Naive thymus-derived CD4-positive, alpha-beta T cell (primary cell): ENCODE results near the gene RRAD. TPM values are rescaled to one million over a fixed set of nuclear protein-coding genes. Genes with fewer than 3 reads are reported as not detected.
"Not testable (repeated sequence)": the region's sequence is repeated elsewhere in the genome, so short reads cannot be mapped to it uniquely, and the experiment has no call there.

Source experiments
- ATAC-seq: fragments of 150-1000 bp; cut with Tn5 transposase; 2 replicates; pipeline ENCODE4 v1.10.0; 2021; ENCODE audit warnings: mild to moderate bottlenecking, moderate library complexity
- CTCF ChIA-PET: fragments of 350-600 bp; sonication (Branson Sonifier 250); formaldehyde crosslinking; loops from one replicate; lab custom pipeline; 2021; ENCODE audit warnings: antibody characterized with exemption; lab: Charles Lee
- POLR2A ChIA-PET: fragments of 350-600 bp; sonication (Branson Sonifier 250); formaldehyde crosslinking; loops from one replicate; lab custom pipeline; 2021; ENCODE audit warnings: antibody characterized with exemption, inconsistent platforms; lab: Charles Lee
- DNase-seq, 9 donors: peaks; one replicate each; pipeline versions ENCODE4 v3.0.0 to v3.0.0-alpha.2; 2020 to 2022; ENCODE audit warnings: mixed read lengths in 1 of 9
- H3K27ac ChIP-seq: one replicate; pipeline ENCODE4 v1.7.0; 2013; ENCODE audit warnings: mild to moderate bottlenecking, low read depth, low read length, moderate library complexity
- H3K27me3 ChIP-seq, 2 donors: one replicate each; pipeline ENCODE4 v1.7.0; 2013; ENCODE audit warnings: low read length in 2 of 2, mild to moderate bottlenecking in 2 of 2, moderate library complexity in 2 of 2; ENCODE audit not compliant: control insufficient read depth in 2 of 2, insufficient read depth in 2 of 2
- H3K36me3 ChIP-seq, 3 experiments: 1 replicate in 2 of 3; 2 replicates in 1 of 3; pipeline ENCODE4 v1.7.0; 2013; ENCODE audit warnings: low read length in 3 of 3, mild to moderate bottlenecking in 3 of 3, moderate library complexity in 1 of 3; ENCODE audit not compliant: insufficient read depth in 3 of 3, control insufficient read depth in 2 of 3
- H3K4me1 ChIP-seq, 2 donors: one replicate each; pipeline ENCODE4 v1.7.0; 2013; ENCODE audit warnings: low read length in 2 of 2, mild to moderate bottlenecking in 2 of 2, moderate library complexity in 1 of 2; ENCODE audit not compliant: control insufficient read depth in 2 of 2, insufficient read depth in 2 of 2
- H3K4me3 ChIP-seq: 2 replicates; pipeline ENCODE4 v1.7.0; 2013; ENCODE audit warnings: mild to moderate bottlenecking, low read length
- H3K9me3 ChIP-seq, 3 experiments: 1 replicate in 2 of 3; 2 replicates in 1 of 3; pipeline ENCODE4 v1.7.0; 2013; ENCODE audit warnings: low read length in 3 of 3; ENCODE audit not compliant: control insufficient read depth in 2 of 3
- H3K27ac Mint-ChIP-seq, 9 donors: one replicate each; pipeline ENCODE4 v1.8.0; 2020 to 2022; ENCODE audit warnings: mixed read lengths in 9 of 9, mild to moderate bottlenecking in 8 of 9, moderate library complexity in 5 of 9, inconsistent platforms in 2 of 9
- H3K27me3 Mint-ChIP-seq, 5 donors: one replicate each; pipeline ENCODE4 v1.8.0; 2021 to 2022; ENCODE audit warnings: mixed read lengths in 5 of 5, mild to moderate bottlenecking in 1 of 5
- H3K36me3 Mint-ChIP-seq, 5 donors: one replicate each; pipeline ENCODE4 v1.8.0; 2020 to 2022; ENCODE audit warnings: mixed read lengths in 5 of 5, mild to moderate bottlenecking in 3 of 5, inconsistent platforms in 1 of 5
- H3K4me1 Mint-ChIP-seq, 7 donors: one replicate each; pipeline ENCODE4 v1.8.0; 2020 to 2022; ENCODE audit warnings: mixed read lengths in 7 of 7, mild to moderate bottlenecking in 3 of 7, inconsistent platforms in 1 of 7
- H3K4me3 Mint-ChIP-seq, 10 donors: one replicate each; pipeline ENCODE4 v1.8.0; 2020 to 2022; ENCODE audit warnings: mild to moderate bottlenecking in 10 of 10, mixed read lengths in 10 of 10, moderate library complexity in 6 of 10, inconsistent platforms in 2 of 10
- H3K9me3 Mint-ChIP-seq, 11 donors: one replicate each; pipeline ENCODE4 v1.8.0; 2020 to 2022; ENCODE audit warnings: mixed read lengths in 11 of 11, mild to moderate bottlenecking in 4 of 11, inconsistent platforms in 1 of 11, moderate library complexity in 1 of 11
- intact Hi-C, 2 donors: fragments of 100-400 bp; cut with micrococcal nuclease; formaldehyde crosslinking; loops; one replicate each; pipeline ENCODE4 v1.15.1; 2023
- polyA plus RNA-seq, 2 donors: library from polyadenylated mRNA; unstranded; fragments of 300-500 nt; fragmentation: Illumina TruSeq; gene quantifications; one replicate each; pipeline ENCODE4 v1.2.3, GENCODE V29; 2021
- total RNA-seq, 6 experiments: library from RNA in 5 of 6; stranded (reverse) in 5 of 6; gene quantifications; 1 replicate in 5 of 6; 2 replicates in 1 of 6; pipeline ENCODE4 v1.2.3 and lab custom pipeline; 2021 to 2026

Gene RRAD
- total and polyA plus RNA-seq, 7 experiments from 2014 or later, result 0.24 to 1.6 (median 0.88) TPM; not detected in 2

DNA sequence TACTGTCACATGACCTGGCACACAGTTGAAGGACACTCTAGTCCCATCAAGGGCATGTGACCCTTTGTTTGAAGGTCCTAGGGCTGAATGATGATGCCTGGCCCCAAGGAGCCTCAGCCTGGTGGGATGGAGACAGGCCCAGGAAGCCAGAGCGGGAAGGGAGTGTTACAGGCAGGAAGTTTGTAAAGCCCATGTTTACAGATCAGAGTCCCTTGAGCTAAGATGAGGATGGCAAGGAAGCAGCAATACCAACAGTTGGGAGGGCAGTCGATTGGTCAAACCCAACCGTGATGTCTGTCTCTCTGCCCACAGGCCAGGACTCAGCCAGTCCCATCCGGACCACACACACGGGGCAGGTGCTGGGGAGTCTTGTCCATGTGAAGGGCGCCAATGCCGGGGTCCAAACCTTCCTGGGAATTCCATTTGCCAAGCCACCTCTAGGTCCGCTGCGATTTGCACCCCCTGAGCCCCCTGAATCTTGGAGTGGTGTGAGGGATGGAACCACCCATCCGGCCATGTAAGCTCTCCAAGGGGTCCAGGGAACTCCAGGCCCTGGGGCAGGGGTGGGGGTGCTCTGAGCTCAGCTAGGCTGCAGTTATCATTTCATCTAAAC lies 12.5 kb upstream of the RRAD start:
- Mint-ChIP-seq H3K27ac (peak overlapping the region in 4 of 9 donors; percentile 11 to 70 (median 60)), H3K4me3 (peak overlapping the region in 6 of 10 donors; percentile 17 to 98 (median 54)), H3K4me1 (peaks cover 27 to 51% (median 42%) of the 10 kb centered on the region in 7 donors), H3K27me3 (no peaks in the 10 kb centered on the region), H3K9me3 (peaks cover 0 to 8% (median 0%) of the 10 kb centered on the region in 11 donors), H3K36me3 (peaks cover 4 to 27% (median 8%) of the 10 kb centered on the region in 5 donors)
- Histone ChIP-seq H3K27ac (no peak overlapping the region), H3K27me3 (no peaks in the 10 kb centered on the region), H3K36me3 (peaks cover 0 to 54% (median 7%) of the 10 kb centered on the region in 3 experiments), H3K4me1 (peaks cover 21 to 23% of the 10 kb centered on the region in 2 donors), H3K9me3 (no peaks in the 10 kb centered on the region), H3K4me3 (no peak overlapping the region)
- CTCF ChIA-PET, result no interaction called here
- ATAC-seq (no peak), DNase-seq (no peak)
- intact Hi-C loops, result loop anchor here in 1 of 2 donors (10.0 kb wide), 1 partner anchor 1907 kb away; the partner anchor contains the start of gene TANGO6
- POLR2A ChIA-PET, result no interaction called here

DNA sequence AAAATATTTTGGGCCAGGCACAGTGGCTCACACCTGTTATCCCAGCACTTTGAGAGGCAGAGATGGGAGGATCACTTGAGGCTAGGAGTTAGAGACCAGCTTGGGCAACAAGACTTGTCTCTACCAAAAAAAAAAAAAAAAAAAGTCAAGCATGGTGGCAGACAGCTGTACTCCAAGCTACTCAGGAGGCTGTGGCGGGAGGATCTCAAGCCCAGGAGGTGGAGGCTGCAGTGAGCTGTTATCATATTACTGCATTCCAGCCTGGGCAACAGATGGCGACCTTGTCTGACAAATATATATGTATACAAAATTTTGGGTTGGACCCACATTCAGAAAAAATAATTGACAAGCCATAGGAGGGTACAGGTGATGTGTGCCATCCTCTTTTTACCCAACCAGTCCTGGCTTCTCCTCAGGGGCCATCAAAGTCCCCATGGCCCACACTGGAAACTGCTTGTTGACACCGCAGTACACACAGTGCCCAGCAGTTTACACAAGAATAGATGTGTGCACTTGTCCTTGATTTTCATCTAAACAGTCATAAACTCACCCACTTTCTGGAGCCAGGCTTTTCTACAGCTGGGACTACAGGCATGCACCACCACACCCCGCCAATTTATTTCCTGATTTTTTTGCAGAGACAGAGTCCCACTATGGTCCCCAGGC lies 11.7 kb upstream of the RRAD start:
- intact Hi-C loops, result loop anchor here in 1 of 2 donors (10.0 kb wide), 1 partner anchor 1908 kb away; the partner anchor contains the start of gene TANGO6
- Mint-ChIP-seq H3K27me3 (no peaks in the 10 kb centered on the region), H3K4me3 (peak overlapping the region; percentile 12 to 99 (median 97)), H3K36me3 (peaks cover under 1 to 23% (median 6%) of the 10 kb centered on the region in 5 donors), H3K27ac (peak overlapping the region; percentile 9 to 98 (median 72)), H3K9me3 (peaks cover 0 to 8% (median 0%) of the 10 kb centered on the region in 11 donors), H3K4me1 (peaks cover 35 to 59% (median 51%) of the 10 kb centered on the region in 7 donors)
- Histone ChIP-seq H3K4me1 (peaks cover 24 to 31% of the 10 kb centered on the region in 2 donors), H3K27ac (peak overlapping the region; percentile 97), H3K36me3 (peaks cover 0 to 51% (median 7%) of the 10 kb centered on the region in 3 experiments), H3K27me3 (no peaks in the 10 kb centered on the region), H3K9me3 (no peaks in the 10 kb centered on the region), H3K4me3 (no peak overlapping the region)
- DNase-seq, result no peak
- ChIA-PET POLR2A (interaction anchor here (0.9 kb wide), 1 partner anchor 234 kb away, joined by 3 read pairs; no protein-coding TSS in a partner anchor), CTCF (interaction anchor here (1.0 kb wide), 1 partner anchor 64 kb away, joined by 3 read pairs; no protein-coding TSS in a partner anchor)
- ATAC-seq, result no peak

DNA sequence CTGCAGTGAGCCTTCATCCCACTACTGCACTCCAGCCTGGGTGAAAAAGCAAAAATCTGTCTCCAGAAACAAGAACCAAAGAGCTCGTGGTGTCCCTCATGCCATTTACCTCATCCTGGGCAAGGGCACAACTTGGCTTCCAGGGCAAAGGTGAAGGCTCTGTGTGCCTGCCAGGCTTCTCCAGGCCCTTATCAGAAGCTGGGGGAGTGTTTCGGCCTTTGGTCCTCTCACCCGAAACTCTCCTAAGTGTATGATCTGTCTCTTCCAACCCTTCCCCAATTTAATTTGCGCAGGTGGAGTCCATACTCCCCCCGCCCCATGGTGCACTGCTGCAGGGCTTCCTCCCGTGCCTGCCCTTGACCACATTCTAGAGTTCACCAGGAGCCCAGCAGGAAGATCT lies 11.1 kb upstream of the RRAD start:
- peaks cover 0 to 51% (median 7%) of the 10 kb centered on the region in 3 experiments for H3K36me3 ChIP-seq
- peaks cover 0 to 25% (median 6%) of the 10 kb centered on the region in 5 donors for H3K36me3 Mint-ChIP-seq
- H3K4me1 ChIP-seq, result peaks cover 24 to 35% of the 10 kb centered on the region in 2 donors

DNA sequence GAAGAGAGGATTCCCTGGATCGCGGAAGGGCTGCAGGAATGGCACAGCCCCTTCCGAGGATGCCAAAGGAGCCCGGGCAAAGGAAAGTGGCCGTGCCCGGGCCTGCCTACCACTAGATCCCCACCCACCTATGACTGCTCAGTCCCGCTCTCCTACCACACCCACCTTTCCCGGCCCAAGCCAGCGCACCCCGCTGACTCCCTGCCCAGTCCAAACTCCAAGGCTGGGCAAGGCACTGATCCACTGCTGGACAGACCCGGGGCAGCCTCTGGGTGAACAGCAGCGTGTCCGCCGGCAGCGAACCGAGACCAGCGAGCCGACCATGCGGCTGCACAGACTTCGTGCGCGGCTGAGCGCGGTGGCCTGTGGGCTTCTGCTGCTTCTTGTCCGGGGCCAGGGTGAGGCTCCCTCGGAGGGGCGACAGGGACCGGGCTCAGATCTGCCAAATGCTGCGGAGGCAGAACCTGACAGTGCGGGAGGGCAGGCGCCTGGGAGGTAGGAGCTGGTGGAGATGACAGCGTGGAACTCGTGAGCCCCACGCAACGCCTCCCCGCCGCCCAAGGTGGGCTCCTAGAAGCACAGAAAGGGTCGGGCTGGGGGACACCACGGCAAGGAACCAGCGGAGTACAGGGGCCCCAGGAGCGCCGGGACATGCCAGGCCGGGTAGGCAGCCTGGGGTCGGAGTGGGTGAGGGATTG lies 10.1 kb upstream of the RRAD start, which contains the start of gene CES2:
Gene CES2, plus strand, starts transcription at position 203 of the 698 bp plus-strand sequence. Its CDS starts 120 bp downstream, at position 323.
- Histone ChIP-seq H3K27ac (peak within 1 kb of the TSS; percentile 97), H3K36me3 (peaks cover 0 to 44% (median 3%) of the 10 kb centered on the region in 3 experiments), H3K4me1 (peaks cover 24 to 35% of the 10 kb centered on the region in 2 donors), H3K4me3 (peak within 1 kb of the TSS; percentile 96), H3K27me3 (no peaks in the 10 kb centered on the region), H3K9me3 (no peaks in the 10 kb centered on the region)
- POLR2A ChIA-PET, result interaction anchor here (2.4 kb wide), 1 partner anchor 105 kb away, joined by 7 read pairs; the partner anchor contains the start of gene NAE1
- Mint-ChIP-seq H3K36me3 (peaks cover 0 to 25% (median 6%) of the 10 kb centered on the region in 5 donors), H3K4me1 (peaks cover 38 to 63% (median 54%) of the 10 kb centered on the region in 7 donors), H3K27me3 (no peaks in the 10 kb centered on the region), H3K9me3 (peaks cover 0 to 8% (median 0%) of the 10 kb centered on the region in 11 donors), H3K27ac (peak within 1 kb of the TSS; percentile 96 to 99 (median 98)), H3K4me3 (peak within 1 kb of the TSS; percentile 91 to 99 (median 98))
- no peak for ATAC-seq
- no peak for DNase-seq
- CTCF ChIA-PET, result no interaction called here
- intact Hi-C loops, result loop anchor here in 1 of 2 donors (10.0 kb wide), 1 partner anchor 1909 kb away; the partner anchor contains the start of gene TANGO6

More for the DNA sequence above, 11.1 kb upstream of the RRAD start:
- Mint-ChIP-seq H3K27me3 (no peaks in the 10 kb centered on the region), H3K4me3 (peak overlapping the region; percentile 23 to 99 (median 97)), H3K9me3 (peaks cover 0 to 8% (median 0%) of the 10 kb centered on the region in 11 donors), H3K4me1 (peaks cover 38 to 63% (median 54%) of the 10 kb centered on the region in 7 donors), H3K27ac (peak overlapping the region; percentile 25 to 98 (median 72))
- no peak overlapping the region for H3K4me3 ChIP-seq
- CTCF ChIA-PET, result interaction anchor here (1.0 kb wide), 1 partner anchor 64 kb away, joined by 3 read pairs; no protein-coding TSS in a partner anchor
- H3K9me3 ChIP-seq, result no peaks in the 10 kb centered on the region
- no peak for DNase-seq
- POLR2A ChIA-PET, result interaction anchor here (0.9 kb wide), 1 partner anchor 235 kb away, joined by 3 read pairs; no protein-coding TSS in a partner anchor
- intact Hi-C loops, result loop anchor here in 1 of 2 donors (10.0 kb wide), 1 partner anchor 1908 kb away; the partner anchor contains the start of gene TANGO6
- peak overlapping the region; percentile 97 for H3K27ac ChIP-seq
- H3K27me3 ChIP-seq, result no peaks in the 10 kb centered on the region
- ATAC-seq, result no peak

DNA sequence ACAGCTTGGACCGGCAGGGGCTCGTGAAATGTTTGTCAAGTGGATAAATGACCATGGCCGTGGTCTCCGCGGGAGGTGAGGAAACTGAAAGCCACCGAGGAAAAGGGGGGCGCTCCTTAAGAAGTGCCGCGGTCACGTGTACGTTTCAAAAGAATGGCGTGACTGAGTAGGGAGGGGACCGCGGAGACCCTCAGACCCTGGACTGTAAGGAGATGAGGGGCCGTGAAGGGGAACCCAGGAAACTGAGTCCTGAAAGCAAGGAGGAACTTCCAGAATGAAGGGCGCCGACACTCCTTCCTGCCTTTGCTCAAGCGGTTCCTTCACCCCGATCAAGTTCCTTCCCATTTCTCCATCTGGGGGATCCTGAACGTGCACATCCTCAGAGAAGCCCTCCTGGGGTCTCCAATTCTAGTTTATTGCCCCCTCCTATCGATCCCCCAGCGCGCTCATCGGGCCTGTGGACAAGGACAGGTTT lies 9.5 kb upstream of the RRAD start:
- H3K27ac ChIP-seq, result peak overlapping the region; percentile 97
- H3K4me1 ChIP-seq, result peaks cover 24 to 35% of the 10 kb centered on the region in 2 donors
- peaks cover 0 to 38% (median 3%) of the 10 kb centered on the region in 3 experiments for H3K36me3 ChIP-seq
- H3K27me3 ChIP-seq, ATAC-seq, H3K9me3 ChIP-seq, DNase-seq, H3K27me3 Mint-ChIP-seq, CTCF ChIA-PET, H3K9me3 Mint-ChIP-seq: not testable (repeated sequence)
- POLR2A ChIA-PET, result interaction anchor here (2.4 kb wide), 1 partner anchor 104 kb away, joined by 7 read pairs; the partner anchor contains the start of gene NAE1
- peaks cover 0 to 24% (median 6%) of the 10 kb centered on the region in 5 donors for H3K36me3 Mint-ChIP-seq
- H3K27ac Mint-ChIP-seq, result peak overlapping the region; percentile 96 to 99 (median 98)
- peak overlapping the region; percentile 96 for H3K4me3 ChIP-seq
- H3K4me1 Mint-ChIP-seq, result peaks cover 38 to 63% (median 54%) of the 10 kb centered on the region in 7 donors
- intact Hi-C loops, result loop anchor here (1.0 to 10.0 kb wide), 10 partner anchors 12 to 1910 kb away; partner anchors contain the start of genes PDP2 (in 2 of the 2), ATP6V0D1 (in 1 of the 2), CKLF (in 1 of the 2) and DYNC1LI2 (in 1 of the 2)
- H3K4me3 Mint-ChIP-seq, result peak overlapping the region; percentile 91 to 99 (median 98)
